ENCODE data around the gene HCN4. TPM values are rescaled to one million over a fixed set of nuclear protein-coding genes. Genes with fewer than 3 reads are reported as not detected.

HCN4 gene
- total and polyA plus RNA-seq, 2 experiments from 2014 or later = 2.4 to 10.6 TPM

- Histone ChIP-seq H3F3A (replicated peaks; ENCODE audit: low read depth) (no peaks in the 10 kb centered on the region), H3K4me3 (no peak overlapping the region), H3K36me3 (ENCODE audit: insufficient read depth) (peaks cover 3% of the 10 kb centered on the region; the same call in 1 of the 2 replicates), H3K9me2 (ENCODE audit: insufficient read depth) (peaks cover 7% of the 10 kb centered on the region; the same call in 1 of the 2 replicates), H3K27me3 (ENCODE audit: insufficient read depth) (peaks cover 20% of the 10 kb centered on the region), H3K4me2 (no peak overlapping the region), H3K79me2 (replicated peaks; ENCODE audit: insufficient read depth) (no peaks in the 10 kb centered on the region), H3K4me1 (ENCODE audit: insufficient read depth) (peaks cover 7% of the 10 kb centered on the region; the same call in 1 of the 2 replicates), H2AFZ (no peak overlapping the region), H3K27ac (ENCODE audit: low read depth) (no peak overlapping the region), H4K20me1 (replicated peaks; ENCODE audit: insufficient read depth) (no peaks in the 10 kb centered on the region)
- ATAC-seq (no peak), DNase-seq (ENCODE audit: low spot score) (no peak)
- Mint-ChIP-seq H3K9me3 (peaks cover 5% of the 10 kb centered on the region; the same call in 2 of the 3 replicates), H3K4me1 (peaks cover 44% of the 10 kb centered on the region), H3K4me3 (no peak overlapping the region), H3K27ac (no peak overlapping the region), H3K27me3 (ENCODE audit: insufficient read depth, low read depth, poor library complexity) (peaks cover 32% of the 10 kb centered on the region), H3K36me3 (ENCODE audit: low read depth) (no peaks in the 10 kb centered on the region)
- TF ChIP-seq POLR2AphosphoS5 (IDR thresholded peaks at IDR 0.05; ENCODE audit: low read depth) = no peak
- TF ChIP-seq ZNF331 (CRISPR knock-in tag; IDR thresholded peaks at IDR 0.05; ENCODE audit: low read depth) = no peak
- no peak for TF ChIP-seq ZNF114 (CRISPR knock-in tag; IDR thresholded peaks at IDR 0.05)
- no peak for TF ChIP-seq ETS1 (IDR thresholded peaks at IDR 0.05)
- TF ChIP-seq CTCF (conservative IDR thresholded peaks at IDR 0.05; ENCODE audit: low read depth in 2 of 2) = no peak
- TF ChIP-seq JUNB (IDR thresholded peaks at IDR 0.05; ENCODE audit: unreplicated experiment) = no peak
- no peak for TF ChIP-seq ZNF462 (CRISPR knock-in tag; IDR thresholded peaks at IDR 0.05)
- no peak for TF ChIP-seq NANOG (IDR thresholded peaks at IDR 0.05; ENCODE audit: borderline replicate concordance)
- TF ChIP-seq CREB1 (CRISPR knock-in tag; IDR thresholded peaks at IDR 0.05; ENCODE audit: low read depth) = no peak
- no peak for TF ChIP-seq EZH2phosphoT487 (IDR thresholded peaks at IDR 0.05; ENCODE audit: unreplicated experiment)
- TF ChIP-seq STAT1 (IDR thresholded peaks at IDR 0.05; ENCODE audit: unreplicated experiment) = no peak
Observed at GRCh38 chr15:73375012-73375411, 6.3 kb upstream of the HCN4 start.

All from GM23338 (cell line).